ENCODE results near the gene IMPACT.

Gene IMPACT

GRCh38 chr18:24485681-24486080 is 59.2 kb downstream of the IMPACT start:
- no peak for DNase-seq

DNA sequence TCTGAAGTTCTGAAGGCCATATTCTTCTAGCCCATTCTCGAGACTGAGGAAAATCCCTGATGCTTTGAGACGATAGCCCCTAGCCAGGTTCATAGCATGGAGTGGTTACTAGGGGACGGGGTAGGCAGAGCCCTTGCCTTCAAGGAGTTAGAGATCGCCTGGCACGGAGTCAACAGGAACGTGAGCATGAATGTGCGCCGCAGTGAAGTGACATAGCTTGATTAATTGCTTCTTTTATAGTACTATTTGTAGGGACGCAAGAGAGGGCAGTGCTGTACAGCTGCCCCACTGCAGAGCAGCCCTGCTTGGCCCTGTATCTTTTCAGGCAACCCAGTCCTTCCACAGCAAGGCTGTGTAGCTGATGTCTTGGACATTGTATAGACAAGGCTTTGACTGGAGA is 60.2 kb downstream of the IMPACT start:
- DNase-seq = no peak

- DNase-seq = no peak
These were observed 62.5 kb downstream of the IMPACT start for GRCh38 chr18:24488824-24489493.

GRCh38 chr18:24490539-24490938 is 64.1 kb downstream of the IMPACT start:
- no peak for DNase-seq

DNA sequence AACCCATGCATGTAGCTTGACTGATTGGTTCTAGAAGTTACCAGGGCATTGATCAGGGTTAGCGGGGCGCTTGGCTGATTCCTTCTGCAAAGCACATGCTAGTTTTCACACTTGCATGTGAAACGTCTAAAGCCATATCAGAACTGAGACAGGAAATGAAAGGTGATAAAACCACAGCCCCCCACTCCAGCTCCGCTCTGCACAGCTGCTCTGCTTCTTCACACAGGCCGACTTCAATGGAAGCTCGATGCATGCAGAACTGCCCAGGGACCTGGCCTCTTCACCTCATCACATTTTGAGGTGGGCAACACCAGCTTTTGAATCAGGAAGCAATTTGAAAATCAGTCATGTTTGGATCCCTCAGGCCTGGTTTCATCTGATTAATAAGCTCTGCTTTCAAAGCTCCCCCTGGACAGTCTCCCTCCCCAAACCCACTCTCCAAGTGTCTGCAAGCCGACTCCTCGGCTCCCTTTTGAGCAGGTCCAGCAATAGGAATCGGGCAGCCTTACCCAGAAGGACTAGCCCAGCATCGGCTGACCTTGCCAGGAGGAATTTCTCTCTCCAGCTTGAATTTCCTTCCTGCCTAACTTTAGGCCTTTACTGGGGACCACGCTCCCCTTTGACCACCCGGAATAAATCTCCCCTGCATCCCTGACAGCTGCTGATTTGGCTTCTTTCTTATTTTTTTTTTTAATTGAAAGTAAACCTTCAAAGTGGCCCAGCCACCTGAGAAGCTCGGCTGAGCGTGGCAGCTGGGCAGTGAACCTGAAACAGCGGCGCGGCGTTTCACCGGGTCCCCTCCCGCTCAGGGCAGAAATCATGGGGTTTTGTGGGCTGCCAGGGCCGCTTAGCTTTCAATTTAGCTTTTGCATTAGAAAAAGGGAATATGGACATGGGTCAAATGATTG is 65.7 kb downstream of the IMPACT start:
- DNase-seq = no peak

- no peak for DNase-seq
These were observed 68.1 kb downstream of the IMPACT start for GRCh38 chr18:24494586-24494985.

GRCh38 chr18:24497031-24497754 is 70.7 kb downstream of the IMPACT start:
- DNase-seq = no peak

DNA sequence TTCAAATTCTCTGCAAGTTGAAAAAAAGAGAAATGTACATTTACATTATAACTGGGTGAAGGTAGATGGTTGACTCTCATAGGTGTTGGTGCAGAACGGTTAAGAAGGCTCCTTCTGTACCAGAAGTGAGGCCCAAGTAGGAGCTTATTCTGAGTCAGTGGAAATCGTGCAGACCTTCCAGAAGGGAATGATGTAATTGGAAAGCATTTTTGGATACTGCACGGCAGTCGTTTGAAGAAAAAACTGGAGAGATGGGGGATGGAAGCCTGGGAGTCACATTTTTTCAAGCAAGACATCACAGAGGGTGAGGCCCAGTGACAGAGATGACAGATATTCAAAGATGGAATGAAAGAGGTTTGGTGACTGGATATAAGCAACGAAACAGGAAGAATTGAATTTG is 73.3 kb downstream of the IMPACT start:
- no peak for DNase-seq

DNA sequence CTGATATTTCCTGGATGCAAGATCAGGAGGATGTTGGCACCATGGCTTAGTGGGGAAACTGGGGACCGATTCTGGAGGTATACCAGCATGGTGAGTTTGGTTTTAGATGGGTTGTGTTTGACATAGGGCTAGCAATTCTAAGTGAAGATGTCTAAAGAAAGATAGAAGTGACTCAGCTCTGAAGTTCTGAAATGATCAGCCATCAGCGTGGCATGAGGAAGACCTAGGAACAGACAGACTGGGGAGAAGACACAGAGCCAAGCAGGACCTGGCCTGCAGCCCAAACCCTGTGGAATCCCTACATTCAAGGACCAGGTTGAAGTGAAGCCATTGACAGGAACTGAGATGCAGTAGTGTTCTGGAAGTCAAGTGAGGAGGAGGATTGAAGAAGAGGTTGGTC is 73.7 kb downstream of the IMPACT start:
- DNase-seq = no peak

DNA sequence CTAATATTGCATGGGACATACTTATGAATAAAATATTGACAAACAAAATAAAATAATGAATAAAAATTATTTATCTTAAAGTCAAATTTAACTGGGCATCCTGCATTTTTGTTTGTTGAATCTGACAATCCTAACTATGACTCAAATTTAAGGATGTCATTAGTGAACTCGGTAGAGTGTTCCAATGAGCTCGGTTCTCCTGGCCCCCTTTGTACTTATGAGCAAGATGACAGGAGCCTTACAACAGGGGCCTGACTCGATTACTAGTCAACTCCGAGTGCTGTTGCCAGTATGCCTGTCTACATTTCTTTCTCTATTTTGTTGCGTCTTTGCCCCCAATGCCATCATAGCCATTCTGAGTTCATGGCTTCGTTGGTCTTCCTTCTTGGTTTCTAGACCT is 74.3 kb downstream of the IMPACT start:
- no peak for DNase-seq

DNA sequence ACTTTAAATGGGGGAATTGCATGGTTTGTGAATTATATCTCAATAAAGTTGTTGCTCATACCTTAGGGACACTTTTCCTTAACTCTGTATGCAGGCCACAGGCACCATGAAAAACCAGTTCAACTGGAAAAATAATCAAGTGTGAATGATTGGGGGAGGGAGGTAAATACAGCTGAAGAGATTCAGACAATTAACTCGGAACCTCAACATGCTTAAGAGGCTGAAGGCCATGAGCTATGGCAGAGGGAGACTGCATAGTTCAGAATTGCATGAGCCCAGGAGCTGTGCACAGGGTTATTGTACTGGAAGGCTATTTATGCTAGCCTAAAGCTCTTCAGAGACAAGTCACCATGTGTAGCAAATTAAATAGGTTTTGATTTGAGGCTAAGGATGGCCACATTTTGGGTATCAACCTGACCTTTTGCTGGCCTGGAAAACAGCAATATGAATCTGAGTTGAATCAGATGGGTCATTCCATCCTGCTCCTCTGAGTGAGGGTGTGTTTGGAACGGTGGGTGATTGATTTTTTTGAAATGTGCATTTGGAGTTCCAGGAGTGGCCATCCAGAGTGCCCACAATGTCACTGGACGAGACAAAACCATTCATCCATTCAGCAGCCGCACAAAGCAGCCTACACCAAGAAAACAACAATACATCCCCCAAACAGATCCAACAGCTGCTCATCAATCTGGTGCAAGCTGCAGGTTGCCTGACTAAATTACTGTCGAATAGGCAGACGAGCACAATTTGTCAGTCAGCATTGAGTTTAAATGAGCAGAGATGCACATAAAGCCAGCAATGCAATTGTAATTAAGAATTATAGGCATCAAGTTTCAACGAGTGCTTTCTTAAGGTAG is 76.4 kb downstream of the IMPACT start:
- DNase-seq = no peak
